Left lung (tissue), 10 donors: ENCODE results near the gene TMEM140. TPM values are rescaled to one million over a fixed set of nuclear protein-coding genes. Genes with fewer than 3 reads are reported as not detected.
"Not testable (repeated sequence)": the region's sequence is repeated elsewhere in the genome, so short reads cannot be mapped to it uniquely, and the experiment has no call there.

Experiments
- ATAC-seq: fragments of 200-7000 bp; cut with Tn5 transposase; one replicate; pipeline ENCODE4 v1.9.1; 2020; ENCODE audit warnings: moderate library complexity
- DNase-seq, 4 donors: peaks; one replicate each; pipeline ENCODE4 v3.0.0-alpha.2; 2013 to 2020
- H3K27ac ChIP-seq, 2 donors: fragments of 200-600 bp; sonication (generic) in 1 of 2; one replicate each; pipeline versions ENCODE4 v1.5.0 to v1.8.0; 2020 to 2021
- H3K27me3 ChIP-seq, 2 donors: fragments of 200-600 bp; sonication (generic) in 1 of 2; one replicate each; pipeline versions ENCODE4 v1.5.0 to v1.8.0; 2020 to 2021
- H3K36me3 ChIP-seq, 2 donors: fragments of 200-600 bp; sonication (generic) in 1 of 2; one replicate each; pipeline versions ENCODE4 v1.5.0 to v1.8.0; 2020 to 2021
- H3K4me1 ChIP-seq, 2 donors: fragments of 200-600 bp; one replicate each; pipeline ENCODE4 v1.8.0; 2021
- H3K4me3 ChIP-seq, 2 donors: fragments of 200-600 bp; sonication (generic) in 1 of 2; one replicate each; pipeline versions ENCODE4 v1.5.0 to v1.8.0; 2020 to 2021; ENCODE audit warnings: mild to moderate bottlenecking in 1 of 2
- H3K9me3 ChIP-seq, 2 donors: fragments of 200-600 bp; sonication (generic) in 1 of 2; one replicate each; pipeline versions ENCODE4 v1.5.0 to v1.8.0; 2020 to 2021
- CTCF ChIP-seq, 2 donors: fragments of 200-600 bp; sonication (generic) in 1 of 2; IDR thresholded peaks; one replicate each; pipeline versions ENCODE4 v1.5.0 to v1.8.0; 2021; ENCODE audit warnings: antibody characterized with exemption in 2 of 2
- intact Hi-C, 2 donors: fragments of 100-400 bp; cut with DNase I; formaldehyde crosslinking; loops; one replicate each; pipeline versions ENCODE4 v1.11.2 to v1.14.2; 2022
- microRNA-seq, 2 donors: library from miRNA; unstranded; fragments of <30 nt; microRNA quantifications; one replicate each; pipeline ENCODE4, GENCODE V29; 2019
- polyA plus RNA-seq, 6 donors: library from polyadenylated mRNA; unstranded; fragments of 120-200 nt; gene quantifications; one replicate each; pipeline ENCODE4 v1.2.1, GENCODE V29; 2013; ENCODE audit not compliant: insufficient read length in 6 of 6
- total RNA-seq, 2 donors: library from RNA; stranded (reverse); fragmentation: NEBNext Ultra II Directional; extraction: Animal tissue kit (Norgen Biotek cat#: 25700); gene quantifications; one replicate each; pipeline ENCODE4 v1.2.1, GENCODE V29; 2021
- donor health status: DM: no; HTN: yes; CAD: no.
- donor health status: DM: no; HTN: no; CAD: no.

Gene TMEM140
- total and polyA plus RNA-seq, 8 donors = 17.7 to 25.4 (median 19.1) TPM

GRCh38 chr7:135211179-135211945, 63.5 kb downstream of the TMEM140 start, which contains the start of gene WDR91:
WDR91 (minus strand) TSS chr7:135211526; CDS start chr7:135211502, 24 bp downstream.
- Histone ChIP-seq H3K27ac (peak within 1 kb of the TSS; percentile 88), H3K4me3 (peak within 1 kb of the TSS; percentile 65 to 87), H3K9me3 (no peaks in the 10 kb centered on the region), H3K27me3 (no peaks in the 10 kb centered on the region), H3K4me1 (peaks cover 28 to 46% of the 10 kb centered on the region in 2 donors), H3K36me3 (no peaks in the 10 kb centered on the region)
- intact Hi-C loops = no loop called here
- TF ChIP-seq CTCF (IDR thresholded peaks at IDR 0.05) = no peak
- peak; percentile 95 for ATAC-seq
- peak; percentile 93 to 100 (median 97) for DNase-seq

- H3K27me3 ChIP-seq, intact Hi-C loops, ATAC-seq: not testable (repeated sequence)
These were observed 64.2 kb downstream of the TMEM140 start for GRCh38 chr7:135211946-135212685.

GRCh38 chr7:135213831-135214230, 66.0 kb downstream of the TMEM140 start:
- Histone ChIP-seq H3K9me3 (no peaks in the 10 kb centered on the region), H3K36me3 (no peaks in the 10 kb centered on the region), H3K4me3 (no peak overlapping the region), H3K4me1 (peaks cover 8 to 25% of the 10 kb centered on the region in 2 donors), H3K27me3 (no peaks in the 10 kb centered on the region), H3K27ac (no peak overlapping the region)
- DNase-seq (no peak), ATAC-seq (no peak)
- no peak for TF ChIP-seq CTCF (IDR thresholded peaks at IDR 0.05)
- intact Hi-C loops = no loop called here

More at GRCh38 chr7:135211946-135212685, 64.2 kb downstream of the TMEM140 start:
- not testable (repeated sequence) for H3K9me3 ChIP-seq, H3K36me3 ChIP-seq
- H3K27ac ChIP-seq = peak overlapping the region; percentile 88
- peak in 2 of 4 donors; percentile 40 to 72 for DNase-seq
- H3K4me3 ChIP-seq = peak overlapping the region; percentile 47 to 87
- H3K4me1 ChIP-seq = peaks cover 23 to 43% of the 10 kb centered on the region in 2 donors

GRCh38 chr7:135215180-135215579, 67.3 kb downstream of the TMEM140 start:
- Histone ChIP-seq H3K27me3 (no peaks in the 10 kb centered on the region), H3K27ac (no peak overlapping the region), H3K4me1 (peaks cover under 1 to 12% of the 10 kb centered on the region in 2 donors), H3K4me3 (no peak overlapping the region), H3K36me3 (no peaks in the 10 kb centered on the region), H3K9me3 (no peaks in the 10 kb centered on the region)
- no peak for DNase-seq
- intact Hi-C loops = no loop called here
- TF ChIP-seq CTCF (IDR thresholded peaks at IDR 0.05) = no peak
- ATAC-seq = no peak

GRCh38 chr7:135215698-135216097, 67.8 kb downstream of the TMEM140 start:
- DNase-seq (no peak), ATAC-seq (no peak)
- H3K27ac ChIP-seq = no peak overlapping the region
- H3K4me3 ChIP-seq = no peak overlapping the region
- no peak for TF ChIP-seq CTCF (IDR thresholded peaks at IDR 0.05)
- no peaks in the 10 kb centered on the region for H3K27me3 ChIP-seq
- no peaks in the 10 kb centered on the region for H3K36me3 ChIP-seq
- intact Hi-C loops = no loop called here
- no peaks in the 10 kb centered on the region for H3K9me3 ChIP-seq
- H3K4me1 ChIP-seq = peaks cover 0 to 7% of the 10 kb centered on the region in 2 donors

Small RNA genes within 50 kb of the gene (microRNA-seq; reads per million reads assigned to microRNA genes)
- 0.14 to 0.50 reads per million in 2 donors for gene MIR6509

Other genes starting within 250 kb of the TMEM140 start
- 1 to 10 TPM; 2.7 to 3.4 TPM for gene AGBL3, start 161.6 kb upstream of the TMEM140 start, total RNA-seq
- gene AGBL3, start 161.6 kb upstream of the TMEM140 start, polyA plus RNA-seq = 10 to 100 TPM; 10.5 to 15.3 (median 12.5) TPM
- gene CYREN, start 22.6 kb downstream of the TMEM140 start, total RNA-seq = 10 to 100 TPM; 32.1 to 39.9 TPM
- gene CYREN, start 22.6 kb downstream of the TMEM140 start, polyA plus RNA-seq = 10 to 100 TPM; 43.1 to 52.6 (median 48.0) TPM
- gene WDR91, start 63.5 kb downstream of the TMEM140 start, total RNA-seq = 10 to 100 TPM; 22.9 to 27.9 TPM
- gene WDR91, start 63.5 kb downstream of the TMEM140 start, polyA plus RNA-seq = 10 to 100 TPM; 48.7 to 67.6 (median 51.6) TPM
- not detected for gene STRA8, start 85.8 kb downstream of the TMEM140 start, total RNA-seq
- under 1 TPM in 5 of 6 donors, not detected in 1; 0.14 to 0.40 (median 0.20) TPM for gene STRA8, start 85.8 kb downstream of the TMEM140 start, polyA plus RNA-seq